ENCODE data around the gene GSDME. TPM values are rescaled to one million over a fixed set of nuclear protein-coding genes. Genes with fewer than 3 reads are reported as not detected.

The GSDME gene
- total and polyA plus RNA-seq, 10 of the 15 experiments (the other 5 are each of a cell fraction or from before 2014, with no cell fraction given): 23.7 to 245 (median 128) TPM

- Histone ChIP-seq H2AFZ (ENCODE audit: control insufficient read depth, low read depth, low read length) (no peak overlapping the region), H3K27me3 (replicated peaks in 1 of 2; ENCODE audit: control insufficient read depth in 2 of 2, insufficient read depth in 2 of 2, low read length in 1 of 2) (no peaks in the 10 kb centered on the region), H3K9me3 (replicated peaks; ENCODE audit: control insufficient read depth, insufficient read depth, low read length) (no peaks in the 10 kb centered on the region), H3K27ac (ENCODE audit: control insufficient read depth, insufficient read depth) (no peak overlapping the region), H3K4me3 (no peak overlapping the region), H4K20me1 (ENCODE audit: control insufficient read depth, insufficient read depth) (no peaks in the 10 kb centered on the region), H3K4me2 (ENCODE audit: control insufficient read depth, insufficient read depth) (no peak overlapping the region), H3K9ac (ENCODE audit: control insufficient read depth, insufficient read depth, low read length) (no peak overlapping the region), H3K79me2 (ENCODE audit: control insufficient read depth, insufficient read depth, low read length) (no peaks in the 10 kb centered on the region), H3K4me1 (ENCODE audit: control insufficient read depth, insufficient read depth, low read length) (peaks cover 3% of the 10 kb centered on the region; the same call in 1 of the 2 replicates), H3K36me3 (ENCODE audit: control insufficient read depth in 2 of 2, insufficient read depth in 2 of 2, low read length in 1 of 2) (peaks cover 1 to 28% of the 10 kb centered on the region in 2 experiments)
- intact Hi-C loops (cut with micrococcal nuclease; ENCODE audit: unreplicated experiment) (no loop called here), in situ Hi-C loops (cut with MboI) (no loop called here)
- no peak for ATAC-seq
- no peak for DNase-seq (ENCODE audit: low read depth, low spot score)
- ChIA-PET CTCF (interaction anchor here (0.8 to 2.9 kb wide), 2 partner anchors 16 to 112 kb away, joined by 3 to 6 read pairs; no protein-coding TSS in a partner anchor), SMC1A (ENCODE audit: uncharacterized antibody, unreplicated experiment) (interaction anchor here (1.3 kb wide), 2 partner anchors 29 to 134 kb away, joined by 3 read pairs; no protein-coding TSS in a partner anchor), RAD21 (ENCODE audit: unreplicated experiment) (no interaction called here), POLR2A (interaction anchor here (0.6 kb wide), 1 partner anchor 11 kb away, joined by 4 read pairs; no protein-coding TSS in a partner anchor)
- TF ChIP-seq CUX1 (IDR thresholded peaks at IDR 0.05; ENCODE audit: insufficient replicate concordance, low read depth, low read length) (no peak), SP1 (IDR thresholded peaks at IDR 0.05; ENCODE audit: low read depth, low read length) (no peak), NFYB (IDR thresholded peaks at IDR 0.05; ENCODE audit: insufficient read depth, low read depth, low read length) (no peak), NR2C1 (IDR thresholded peaks at IDR 0.05) (no peak), NR2F1 (conservative IDR thresholded peaks at IDR 0.05) (no peak), GABPA (IDR thresholded peaks at IDR 0.05; ENCODE audit: low read depth) (no peak), USF1 (IDR thresholded peaks at IDR 0.05; ENCODE audit: borderline replicate concordance, extremely low read length, insufficient read depth, low read depth, low read length) (no peak), CHD2 (IDR thresholded peaks at IDR 0.05; ENCODE audit: borderline replicate concordance, low read depth, low read length) (no peak)
- BruUV-seq (replicated peaks): no TSS peak
- 90% methylated on average over 9 of the region's 9 CpGs for WGBS (ENCODE audit: insufficient coverage, insufficient replicate concordance, low lambda C conversion rate, missing lambda C conversion rate)
- FAIRE-seq: no peak
Measured at GRCh38 chr7:24700521-24701260, 56.6 kb downstream of the GSDME start.
